Skin of body (tissue), 2 donors: ENCODE results near the gene MAB21L3. TPM values are rescaled to one million over a fixed set of nuclear protein-coding genes. Genes with fewer than 3 reads are reported as not detected.
A peak's percentile ranks its signal among the peaks of the same experiment; 100 is the strongest.
"Not testable (repeated sequence)": the region's sequence is repeated elsewhere in the genome, so short reads cannot be mapped to it uniquely, and the experiment has no call there.

Experiments used
- DNase-seq: peaks from one replicate; lab custom pipeline; 2025; lab: John Stamatoyannopoulos, UW
- total RNA-seq: library from RNA; depleted of rRNA; stranded (reverse); fragments of >200 nt; gene quantifications from one replicate; pipeline ENCODE4 v1.2.3, GENCODE V29; 2014

Gene MAB21L3
- total RNA-seq, 1 donor from 2014 or later: 1.4 TPM

DNA sequence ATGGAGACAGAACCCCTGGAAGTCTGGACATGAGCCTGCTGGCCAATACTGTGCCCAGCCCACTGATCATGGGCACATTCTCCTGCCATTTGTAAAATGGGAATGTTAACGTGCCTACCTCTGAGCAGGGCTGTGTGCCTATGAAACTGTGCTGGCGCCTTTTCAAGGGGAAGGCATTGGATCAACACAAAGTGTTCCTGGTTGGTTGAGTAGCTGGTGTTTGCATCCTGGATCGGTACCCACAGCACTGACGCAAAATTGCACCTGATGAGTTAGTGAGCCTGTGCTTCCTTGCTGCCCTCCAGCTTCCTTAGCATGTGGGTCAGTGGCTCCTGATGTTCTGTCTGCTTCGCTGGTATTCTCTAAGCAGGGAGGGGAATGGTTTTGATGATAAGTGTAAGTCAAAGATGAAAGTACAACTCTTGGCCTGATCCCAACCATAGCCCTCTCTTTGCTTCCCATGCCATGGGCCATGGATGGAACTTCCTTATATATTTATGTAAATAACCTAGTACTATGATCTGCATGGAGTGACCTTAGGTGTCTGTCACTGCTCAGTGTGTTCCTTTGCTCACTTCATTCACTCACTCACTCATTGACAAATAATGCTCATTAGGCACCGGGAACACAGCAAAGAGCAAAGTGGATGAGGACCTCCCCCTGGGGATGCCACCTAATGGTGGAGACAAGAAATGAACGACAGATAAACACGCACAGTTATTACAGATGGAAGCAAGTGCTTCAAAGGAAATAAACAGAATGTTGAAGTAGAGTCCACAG lies 22.7 kb downstream of the MAB21L3 start:
- DNase-seq: no peak

DNA sequence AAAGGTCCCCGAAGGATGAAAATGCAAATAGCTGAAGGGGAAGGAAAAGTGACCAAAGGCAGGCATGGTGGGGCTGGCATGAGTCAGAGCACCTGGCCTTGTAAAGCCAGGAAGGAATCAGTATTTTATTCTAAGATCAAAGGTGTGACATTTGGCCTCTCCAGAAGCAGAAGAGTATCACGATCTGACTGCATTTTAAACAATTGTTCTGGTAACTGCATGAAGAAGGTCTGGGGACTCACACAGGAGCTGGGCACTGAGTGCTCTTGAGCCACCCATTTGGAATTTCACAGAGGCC lies 23.2 kb downstream of the MAB21L3 start:
- no peak for DNase-seq

DNA sequence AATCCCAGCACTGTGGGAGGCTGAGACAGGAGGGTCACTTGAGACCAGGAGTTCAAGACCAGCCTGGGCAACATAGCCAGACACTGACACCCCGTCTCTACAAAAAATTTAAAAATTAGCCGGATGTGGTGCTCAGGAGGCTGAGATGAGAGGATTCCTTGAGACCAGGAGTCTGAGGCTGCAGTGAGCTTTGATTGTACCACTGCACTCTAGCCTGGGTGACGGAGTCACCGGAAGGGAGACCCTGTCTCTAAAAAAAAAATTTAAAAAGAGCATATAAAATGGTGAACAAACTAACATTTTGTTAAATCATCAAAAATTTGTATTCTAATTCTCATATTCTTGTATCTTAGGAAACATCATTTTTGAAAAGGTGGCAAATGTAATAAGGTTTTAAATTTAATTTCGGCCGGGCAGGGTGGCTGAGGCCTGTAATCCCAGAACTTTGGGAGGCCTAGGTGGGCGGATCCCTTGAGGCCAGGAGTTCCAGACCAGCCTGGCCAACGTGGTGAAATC lies 27.1 kb downstream of the MAB21L3 start:
- DNase-seq: no peak

DNA sequence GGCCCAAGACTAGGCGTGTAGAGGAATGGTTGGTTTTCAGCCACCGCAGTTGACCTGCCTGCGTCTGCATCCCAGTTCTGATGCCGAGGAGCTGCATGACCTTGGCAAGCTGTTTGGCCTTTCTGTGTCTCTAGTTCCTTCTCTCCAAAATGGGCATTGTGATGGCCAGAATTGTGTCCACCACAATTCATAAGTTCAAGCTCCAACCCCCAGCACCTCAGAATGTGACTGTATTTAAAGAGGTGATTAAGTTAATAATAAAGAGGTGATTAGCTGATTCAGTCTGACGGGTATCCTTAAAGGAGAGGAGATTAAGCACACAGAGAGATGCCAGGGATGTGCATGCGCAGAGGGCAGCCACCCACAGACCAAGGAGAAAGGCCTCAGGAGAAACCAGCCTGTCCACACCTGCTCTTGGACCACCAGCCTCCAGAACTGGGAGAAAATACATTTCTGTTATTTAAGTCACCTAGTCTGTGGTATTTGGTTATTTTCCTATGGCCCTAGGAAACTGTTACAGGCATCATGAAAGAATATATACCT lies 28.5 kb downstream of the MAB21L3 start:
- DNase-seq: no peak

DNA sequence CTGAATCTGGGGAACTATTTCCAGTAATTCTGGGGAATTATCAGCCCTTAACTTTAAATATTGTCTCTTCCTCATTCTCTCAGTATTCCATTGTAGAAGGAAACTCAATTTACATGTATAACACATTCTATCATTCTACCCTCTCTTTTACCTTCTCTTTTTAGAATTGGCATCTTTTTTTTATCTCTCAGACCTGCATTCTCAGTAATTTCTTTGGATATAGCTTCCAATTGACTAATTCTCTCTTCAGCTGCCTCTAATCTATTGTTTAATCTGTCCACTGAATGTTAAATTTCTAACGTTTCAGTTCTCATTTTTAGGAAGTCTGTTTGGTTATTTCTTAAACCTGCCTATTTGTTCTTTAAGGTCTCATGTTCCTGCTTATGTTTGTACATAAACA lies 33.0 kb downstream of the MAB21L3 start:
- DNase-seq: no peak

DNA sequence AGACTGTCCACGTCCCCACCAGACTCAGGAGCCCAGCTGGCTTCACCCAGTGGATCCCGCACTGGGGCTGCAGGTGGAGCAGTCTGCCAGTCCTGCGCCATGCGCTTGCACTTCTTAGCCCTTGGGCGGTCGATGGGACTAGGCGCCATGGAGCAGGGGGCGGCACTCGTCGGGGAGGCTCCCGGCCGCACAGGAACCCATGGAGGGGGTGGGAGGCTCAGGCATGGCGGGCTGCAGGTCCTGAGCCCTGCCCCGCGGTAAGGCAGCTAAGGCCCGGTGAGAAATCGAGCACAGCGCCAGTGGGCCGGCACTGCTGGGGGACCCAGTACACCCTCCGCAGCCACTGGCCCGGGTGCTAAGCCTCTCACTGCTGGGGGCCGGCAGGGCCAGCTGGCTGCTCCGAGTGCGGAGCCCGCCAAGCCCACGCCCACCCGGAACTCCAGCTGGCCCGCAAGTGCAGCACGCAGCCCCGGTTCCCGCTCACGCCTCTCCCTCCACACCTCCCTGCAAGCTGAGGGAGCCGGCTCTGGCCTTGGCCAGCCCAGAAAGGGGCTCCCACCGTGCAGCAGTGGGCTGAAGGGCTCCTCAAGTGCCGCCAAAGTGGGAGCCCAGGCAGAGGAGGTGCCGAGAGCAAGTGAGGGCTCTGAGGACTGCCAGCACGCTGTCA lies 35.4 kb downstream of the MAB21L3 start:
- not testable (repeated sequence) for DNase-seq

GRCh38 chr1:116147114-116147510 lies 35.9 kb downstream of the MAB21L3 start:
- no peak for DNase-seq

GRCh38 chr1:116147972-116148371 lies 36.8 kb downstream of the MAB21L3 start:
- DNase-seq: no peak

- DNase-seq: no peak
Measured at GRCh38 chr1:116148967-116149366, 37.8 kb downstream of the MAB21L3 start.

DNA sequence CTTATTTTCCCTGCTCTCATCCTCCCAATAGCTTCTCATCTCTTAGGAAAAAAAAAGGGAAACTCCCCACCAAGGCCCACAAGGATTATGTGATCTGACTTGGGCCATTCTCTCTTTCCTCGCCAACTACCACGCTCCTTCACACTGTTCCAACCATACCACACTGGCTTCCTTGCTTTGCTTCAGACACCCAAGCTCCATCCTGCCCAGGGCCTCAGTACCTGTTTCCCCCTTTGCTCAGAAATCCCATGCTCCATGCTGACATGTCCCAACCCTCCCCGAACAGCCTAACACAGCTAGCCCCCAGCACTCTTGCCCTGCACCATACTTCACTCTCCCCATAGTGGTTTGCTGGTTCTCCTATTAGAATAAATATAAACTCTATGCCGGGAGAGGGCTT lies 39.2 kb downstream of the MAB21L3 start:
- no peak for DNase-seq

DNA sequence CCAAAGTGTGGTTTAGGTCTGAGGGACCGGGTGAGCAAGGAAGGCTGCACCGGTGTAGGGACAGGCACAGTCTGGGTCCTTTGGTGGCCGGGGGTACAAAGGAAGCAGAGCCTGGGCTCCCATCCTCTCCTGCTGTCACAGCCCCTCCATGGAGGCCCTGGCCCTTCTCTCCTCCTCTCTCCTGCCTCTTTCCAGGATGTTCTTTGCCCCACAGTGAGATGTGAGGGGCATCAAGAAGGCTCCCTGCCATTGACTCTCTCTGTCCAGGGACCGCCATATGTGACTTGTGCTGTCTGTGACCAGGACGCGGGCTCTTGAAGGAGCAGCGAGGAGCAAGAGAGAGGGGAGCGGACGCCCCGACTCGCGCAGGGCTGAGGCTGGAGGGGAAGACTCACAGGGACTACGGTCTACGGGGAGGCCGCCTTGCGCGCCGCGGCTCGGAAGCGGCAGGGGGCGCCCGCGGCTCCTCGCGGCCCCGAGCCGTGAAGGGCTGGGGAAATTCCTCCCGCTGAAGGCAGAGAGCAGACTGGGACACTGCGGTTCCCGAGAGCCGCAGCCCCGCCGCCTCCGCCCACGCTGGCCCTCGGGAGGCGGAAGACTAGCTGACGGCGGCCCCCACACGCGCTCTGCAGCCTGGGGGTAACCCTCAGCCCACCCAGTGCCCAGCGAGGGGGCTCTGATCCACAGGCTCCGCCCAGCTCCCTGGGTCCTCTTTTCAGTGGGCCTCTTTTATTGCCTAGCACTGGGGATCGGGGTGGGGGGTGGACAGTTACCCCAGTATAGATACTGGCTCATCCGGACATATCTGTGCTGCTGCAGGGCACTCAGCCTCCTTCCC lies 40.8 kb downstream of the MAB21L3 start:
- peak; percentile 41 for DNase-seq

DNA sequence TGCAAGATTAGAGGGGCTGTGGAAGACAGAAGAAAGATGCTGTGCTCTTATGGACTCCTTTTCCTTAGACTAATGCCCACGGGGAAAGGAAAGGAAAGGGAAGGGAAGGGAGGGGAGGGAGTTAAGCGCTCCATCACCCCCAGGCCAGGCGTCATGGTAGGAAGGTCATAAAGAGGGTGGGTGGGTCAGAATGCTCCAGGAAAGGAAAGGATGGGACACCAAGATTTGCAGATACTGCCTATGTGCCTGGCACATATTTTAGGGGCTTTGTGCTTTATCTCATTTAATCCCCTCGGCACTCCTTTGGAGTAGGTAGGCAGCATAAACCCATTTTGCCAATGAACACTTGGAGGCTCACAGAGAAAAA lies 41.4 kb downstream of the MAB21L3 start:
- no peak for DNase-seq

DNA sequence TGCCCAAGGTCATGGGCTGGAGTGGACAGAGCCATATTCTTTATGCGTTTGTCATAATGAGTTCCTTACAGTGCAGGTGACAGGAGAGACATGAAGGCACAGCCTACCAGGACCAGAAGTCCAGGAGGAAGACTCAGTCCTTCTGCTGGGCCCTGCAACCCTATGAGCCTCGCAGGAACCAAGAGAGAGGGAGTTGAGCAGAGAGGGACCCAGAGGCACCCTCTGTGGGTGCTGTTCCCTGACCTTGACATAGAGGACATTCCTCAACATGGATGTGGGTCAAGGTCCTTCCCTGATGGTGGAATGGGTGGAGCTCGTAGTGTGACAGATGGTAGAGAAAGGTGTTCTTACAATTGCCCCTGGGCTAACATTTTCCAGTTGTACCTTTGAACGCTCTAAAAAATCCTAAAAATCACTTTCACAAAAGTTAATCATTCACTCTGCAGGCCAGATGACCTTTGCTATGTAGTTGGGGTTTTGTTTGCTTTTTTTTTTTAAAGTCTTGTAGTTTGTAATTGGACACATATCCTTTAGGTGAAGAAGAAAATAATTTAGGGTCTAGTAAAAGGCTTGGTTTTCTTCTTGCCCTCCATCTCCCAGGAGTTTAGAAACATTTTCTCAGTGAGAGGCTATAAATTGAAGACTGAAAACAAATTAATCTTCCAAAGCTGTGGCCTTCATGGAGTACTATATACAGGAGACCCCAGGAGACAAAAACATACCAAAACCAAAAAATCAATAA lies 41.9 kb downstream of the MAB21L3 start:
- no peak for DNase-seq

GRCh38 chr1:116153692-116154031 lies 42.5 kb downstream of the MAB21L3 start:
- no peak for DNase-seq

DNA sequence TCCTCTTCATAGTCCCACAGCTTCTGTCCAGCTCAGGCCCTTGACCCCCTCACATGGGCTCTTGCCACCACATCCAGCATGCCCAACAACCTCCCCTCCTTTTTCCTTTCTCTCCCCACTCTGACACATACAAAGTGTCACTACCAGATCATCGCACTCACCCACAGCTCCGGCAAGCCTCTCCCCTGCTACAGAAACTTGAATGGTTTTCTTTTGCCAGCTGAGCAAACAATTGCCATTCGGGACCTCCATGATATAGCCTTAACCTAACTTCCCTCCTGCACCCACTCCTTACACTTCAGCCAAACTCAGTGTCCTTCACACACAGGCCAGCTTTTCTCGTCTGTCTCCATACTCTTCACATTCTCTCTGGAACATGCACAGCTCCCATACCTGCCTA lies 43.3 kb downstream of the MAB21L3 start:
- no peak for DNase-seq

DNA sequence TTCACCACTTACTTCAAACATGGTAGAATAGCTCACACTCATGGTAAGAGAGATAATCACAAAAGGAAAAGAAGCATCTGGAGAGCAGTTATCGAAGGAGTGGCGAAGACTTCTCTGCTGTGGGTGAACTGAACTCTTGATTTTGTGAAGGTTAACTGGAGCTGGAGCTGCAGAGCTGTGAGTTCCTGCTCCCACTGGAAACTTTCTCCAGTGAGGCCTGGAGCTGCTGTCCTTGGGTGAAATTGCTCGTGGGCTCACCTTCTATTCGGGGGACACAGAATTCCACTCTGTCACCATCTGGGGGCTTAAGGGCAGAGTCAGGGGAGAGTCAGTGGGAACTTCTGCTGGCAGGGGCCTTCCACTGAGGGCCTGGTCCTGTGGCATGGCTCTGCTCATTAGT lies 45.9 kb downstream of the MAB21L3 start:
- no peak for DNase-seq

DNA sequence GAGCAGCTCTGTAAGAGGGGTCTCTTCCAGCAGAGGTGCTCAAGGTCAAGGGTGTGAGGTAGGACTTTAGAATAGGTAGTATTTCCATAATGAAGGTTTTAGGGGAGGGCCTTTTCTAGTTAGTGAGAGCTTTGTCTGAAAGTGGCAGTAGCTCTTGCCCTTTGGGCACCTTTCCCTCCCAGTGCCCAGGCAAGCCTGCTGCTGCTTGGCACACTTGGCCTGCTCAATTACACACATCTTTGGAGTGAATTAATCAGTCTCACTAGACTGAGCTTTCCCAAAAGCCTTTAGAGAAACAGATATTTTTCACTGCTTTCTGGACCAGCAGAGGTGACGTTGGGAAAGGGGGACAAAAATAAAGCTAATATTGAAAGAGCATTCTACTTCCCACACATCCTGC lies 48.0 kb downstream of the MAB21L3 start:
- no peak for DNase-seq

GRCh38 chr1:116159611-116160010 lies 48.4 kb downstream of the MAB21L3 start:
- DNase-seq: no peak

- DNase-seq: no peak
Measured at GRCh38 chr1:116161390-116161789, 50.2 kb downstream of the MAB21L3 start.

DNA sequence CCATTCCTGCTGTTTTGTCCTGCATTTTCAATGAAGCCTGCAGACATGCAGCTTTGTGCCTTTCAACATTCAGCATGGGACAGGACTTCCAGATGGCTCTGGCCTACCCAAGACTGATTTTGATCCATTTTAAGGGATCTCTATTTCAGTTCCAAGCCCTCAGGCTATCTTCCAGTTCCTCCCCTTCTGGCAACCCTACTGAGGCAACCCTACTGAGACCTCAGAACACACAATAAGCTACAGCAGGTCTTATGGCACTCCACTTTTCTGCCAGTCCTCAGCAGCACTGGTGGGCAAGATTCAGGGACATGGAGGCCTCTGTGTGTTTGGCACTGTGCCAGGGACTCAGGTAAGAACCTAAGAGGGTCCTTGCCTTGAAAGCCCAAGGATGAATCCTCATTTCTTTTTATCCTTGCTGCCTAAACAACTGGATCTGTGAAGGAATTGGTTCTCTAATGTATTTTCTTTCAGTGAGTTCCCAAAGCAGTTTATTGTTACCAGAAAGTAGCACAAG lies 50.7 kb downstream of the MAB21L3 start:
- no peak for DNase-seq

GRCh38 chr1:116163533-116163932 lies 52.3 kb downstream of the MAB21L3 start:
- DNase-seq: no peak
